Testis (tissue), 3 donors: ENCODE measurements around the gene NUP153. TPM values are rescaled to one million over a fixed set of nuclear protein-coding genes. Genes with fewer than 3 reads are reported as not detected.

ENCODE experiments used
- DNase-seq: peaks from one replicate; pipeline ENCODE4 v3.0.0-alpha.2; 2019
- H3K27ac ChIP-seq, 2 donors: fragments of 200-600 bp; sonication (generic); one replicate each; pipeline ENCODE4 v1.5.1; 2019
- H3K27me3 ChIP-seq: fragments of 200-600 bp; sonication (generic); one replicate; pipeline ENCODE4 v1.5.1; 2019
- H3K36me3 ChIP-seq: fragments of 200-600 bp; sonication (generic); one replicate; pipeline ENCODE4 v1.5.1; 2017; ENCODE audit warnings: low read depth; ENCODE audit errors: missing control alignments
- H3K4me1 ChIP-seq: fragments of 200-600 bp; sonication (generic); one replicate; pipeline ENCODE4 v1.5.1; 2019
- H3K4me3 ChIP-seq, 2 donors: fragments of 200-600 bp; sonication (generic); one replicate each; pipeline ENCODE4 v1.5.1; 2017 to 2019
- H3K9me3 ChIP-seq: fragments of 200-600 bp; sonication (generic); one replicate; pipeline ENCODE4 v1.5.1; 2017
- CTCF ChIP-seq, 3 experiments: fragments of 450-650 bp in 2 of 3; fragments of 200-600 bp in 1 of 3; sonication (generic) in 1 of 3; IDR thresholded peaks; one replicate each; pipeline ENCODE4 v1.5.1; 2016 to 2019; ENCODE audit warnings: antibody characterized with exemption in 3 of 3, mild to moderate bottlenecking in 2 of 3, moderate library complexity in 1 of 3
- POLR2A ChIP-seq: fragments of 450-650 bp; IDR thresholded peaks from one replicate; pipeline ENCODE4 v1.6.1; 2017; ENCODE audit warnings: antibody characterized with exemption, mild to moderate bottlenecking, moderate library complexity
- WGBS, 2 donors: methylation state at CpG; one replicate each; pipeline ENCODE4 v1.1.5; 2018; 5-methylcytosine and 5-hydroxymethylcytosine counted together
- intact Hi-C: fragments of 100-400 bp; cut with DNase I; formaldehyde crosslinking; loops from one replicate; pipeline ENCODE4 v1.15.1; 2023; ENCODE audit warnings: low total_unique reads
- polyA plus RNA-seq: library from polyadenylated mRNA; stranded (reverse); fragments of 350-450 nt; fragmentation: Illumina TruSeq; extraction: RNeasy Lipid Tissue Mini Kit (QIAGEN cat#74804); gene quantifications from one replicate; pipeline ENCODE4 v1.2.3, GENCODE V29; 2014; ENCODE audit warnings: low read depth, low replicate concordance; ENCODE audit not compliant: insufficient read depth
- total RNA-seq, 2 donors: library from RNA; depleted of rRNA; stranded (reverse); fragments of >200 nt; gene quantifications; one replicate each; pipeline ENCODE4 v1.2.3, GENCODE V29; 2016

The NUP153 gene
- total and polyA plus RNA-seq, 3 donors from 2014 or later, result 62.5 to 64.1 (median 63.2) TPM

DNA sequence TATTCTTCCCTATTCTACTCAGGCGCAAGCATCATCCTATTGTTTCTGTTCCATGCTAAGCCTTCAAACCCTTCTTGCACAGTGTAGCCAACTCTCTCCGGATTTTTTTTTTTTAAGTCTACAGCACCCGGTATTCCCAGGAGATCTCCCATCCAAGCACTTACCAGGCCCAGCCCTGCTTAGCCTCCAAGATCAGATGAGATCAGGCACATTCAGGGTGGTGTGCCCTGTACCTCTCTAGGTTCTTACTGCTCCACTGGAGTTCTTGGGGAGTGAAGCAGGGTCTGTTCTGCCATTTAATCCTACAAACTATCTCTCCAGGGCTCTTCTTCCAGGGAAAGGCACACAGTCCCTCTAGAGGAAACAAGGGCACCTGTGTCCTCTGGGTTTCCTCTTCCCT lies 14.9 kb upstream of the NUP153 start:
- no peaks in the 10 kb centered on the region for H3K27me3 ChIP-seq
- TF ChIP-seq POLR2A (no peak), CTCF (IDR thresholded peaks at IDR 0.05) (no peak)
- no peak overlapping the region for H3K4me3 ChIP-seq
- H3K9me3 ChIP-seq, result no peaks in the 10 kb centered on the region
- WGBS, 2 donors, result 56 to 81% methylated on average over 3 of the region's 3 CpGs
- no peak overlapping the region for H3K27ac ChIP-seq
- DNase-seq, result no peak
- peaks cover 8% of the 10 kb centered on the region for H3K4me1 ChIP-seq
- H3K36me3 ChIP-seq, result no peaks in the 10 kb centered on the region
- intact Hi-C loops, result no loop called here

DNA sequence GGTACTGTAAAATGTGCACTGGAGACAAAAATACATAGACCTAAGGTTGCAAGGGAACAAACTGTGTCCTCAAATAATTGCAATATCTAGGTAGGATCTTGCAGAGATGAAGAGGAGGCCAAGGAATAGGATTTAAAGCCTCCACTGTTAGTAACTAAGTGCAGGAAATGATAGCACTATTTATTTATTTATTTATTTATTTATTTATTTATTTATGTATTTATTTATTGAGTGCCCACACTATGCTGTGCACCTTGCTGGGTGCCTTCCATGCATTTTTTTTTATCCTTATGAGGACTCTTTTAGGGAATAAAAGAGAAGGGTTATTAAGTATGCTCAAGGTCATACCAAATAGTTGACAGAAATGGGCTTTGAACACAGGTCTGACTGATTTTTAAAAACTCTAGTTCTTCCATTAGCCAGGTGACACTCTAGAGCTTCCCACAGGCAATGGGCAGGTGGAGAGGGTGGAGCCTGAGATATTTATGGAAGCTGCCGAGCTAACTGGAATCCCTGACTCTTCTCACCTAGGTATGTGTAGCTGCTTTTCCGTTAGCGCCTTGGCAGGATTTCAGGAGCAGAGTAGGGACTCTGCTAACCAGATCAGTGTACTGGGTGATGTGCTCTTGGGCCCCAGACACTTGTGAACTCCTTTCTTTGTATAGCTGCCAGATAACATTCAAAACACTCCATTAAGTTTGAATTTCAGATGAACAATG lies 12.8 kb upstream of the NUP153 start:
- H3K4me1 ChIP-seq, result no peaks in the 10 kb centered on the region
- WGBS, 2 donors, result 61 to 73% methylated on average over 3 of the region's 3 CpGs
- H3K27me3 ChIP-seq, result no peaks in the 10 kb centered on the region
- no peaks in the 10 kb centered on the region for H3K9me3 ChIP-seq
- H3K36me3 ChIP-seq, result no peaks in the 10 kb centered on the region
- H3K27ac ChIP-seq, result no peak overlapping the region
- TF ChIP-seq POLR2A (no peak), CTCF (IDR thresholded peaks at IDR 0.05) (no peak)
- intact Hi-C loops, result no loop called here
- no peak overlapping the region for H3K4me3 ChIP-seq
- DNase-seq, result no peak

DNA sequence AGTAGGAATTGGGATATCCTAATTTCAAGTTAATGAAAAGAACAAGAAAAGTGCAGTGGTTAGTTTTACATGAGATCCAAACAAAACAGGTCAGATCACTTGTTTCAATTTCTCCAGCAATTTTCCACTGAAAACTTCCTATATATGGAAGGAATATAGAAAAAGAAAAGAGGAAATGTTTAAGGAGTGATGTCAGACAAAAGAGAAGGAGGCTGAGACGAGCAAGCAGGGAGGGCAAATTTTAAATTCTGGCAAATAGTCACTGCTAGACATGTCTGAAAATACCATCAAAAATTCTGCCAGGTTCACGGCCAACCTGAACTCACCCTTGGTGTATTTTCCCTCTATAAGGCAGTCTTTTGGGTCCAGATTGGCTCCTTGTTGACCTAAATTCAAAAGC lies 9.5 kb upstream of the NUP153 start:
- intact Hi-C loops, result no loop called here
- Histone ChIP-seq H3K4me1 (no peaks in the 10 kb centered on the region), H3K9me3 (no peaks in the 10 kb centered on the region), H3K27ac (no peak overlapping the region), H3K4me3 (no peak overlapping the region), H3K36me3 (no peaks in the 10 kb centered on the region), H3K27me3 (no peaks in the 10 kb centered on the region)
- no peak for TF ChIP-seq POLR2A
- no peak for TF ChIP-seq CTCF (IDR thresholded peaks at IDR 0.05)
- WGBS, 2 donors, result 72 to 74% methylated on average over 2 of the region's 2 CpGs
- DNase-seq, result no peak

- no peak overlapping the region for H3K4me3 ChIP-seq
- no peaks in the 10 kb centered on the region for H3K9me3 ChIP-seq
- intact Hi-C loops, result no loop called here
- H3K36me3 ChIP-seq, result no peaks in the 10 kb centered on the region
- H3K27me3 ChIP-seq, result no peaks in the 10 kb centered on the region
- TF ChIP-seq POLR2A, result no peak
- TF ChIP-seq CTCF (IDR thresholded peaks at IDR 0.05), result no peak
- 75 to 79% methylated on average over 10 of the region's 10 CpGs for WGBS, 2 donors
- no peak for DNase-seq
- no peak overlapping the region for H3K27ac ChIP-seq
- no peaks in the 10 kb centered on the region for H3K4me1 ChIP-seq
Observed at GRCh38 chr6:17714879-17715851, 8.4 kb upstream of the NUP153 start.
